CD14-positive monocyte (primary cell): ENCODE measurements around the gene PANK4. TPM values are rescaled to one million over a fixed set of nuclear protein-coding genes. Genes with fewer than 3 reads are reported as not detected.
A peak's percentile ranks its signal among the peaks of the same experiment; 100 is the strongest.

Source experiments
- DNase-seq, 3 donors: peaks; one replicate each; pipeline ENCODE4 v3.0.0-alpha.2; 2011 to 2022
- H2AFZ ChIP-seq: 2 replicates; pipeline ENCODE4 v1.6.0; 2012; ENCODE audit warnings: mild to moderate bottlenecking, low read depth, low read length, inconsistent platforms; ENCODE audit not compliant: insufficient read depth, poor library complexity, severe bottlenecking
- H3K27ac ChIP-seq, 2 donors: 1 replicate in 1 of 2; 2 replicates in 1 of 2; pipeline ENCODE4 v1.5.1; 2012 to 2013; ENCODE audit warnings: low read length in 2 of 2, control low read depth in 1 of 2, inconsistent platforms in 1 of 2, low read depth in 1 of 2, mild to moderate bottlenecking in 1 of 2
- H3K27me3 ChIP-seq, 2 donors: one replicate each; pipeline versions ENCODE4 v1.6.0 to v1.6.1; 2011 to 2013; ENCODE audit warnings: low read length in 2 of 2; ENCODE audit not compliant: control insufficient read depth in 2 of 2, insufficient read depth in 2 of 2
- H3K36me3 ChIP-seq, 2 donors: replicated peaks in 1 of 2; 1 replicate in 1 of 2; 2 replicates in 1 of 2; pipeline versions ENCODE4 v1.5.1 to v1.6.1; 2012 to 2013; ENCODE audit warnings: low read length in 2 of 2, control low read depth in 1 of 2, inconsistent platforms in 1 of 2, mild to moderate bottlenecking in 1 of 2; ENCODE audit not compliant: insufficient read depth in 2 of 2, control insufficient read depth in 1 of 2
- H3K4me1 ChIP-seq, 2 donors: 1 replicate in 1 of 2; 2 replicates in 1 of 2; pipeline versions ENCODE4 v1.5.1 to v1.6.1; 2012 to 2013; ENCODE audit warnings: low read length in 2 of 2, control low read depth in 1 of 2, inconsistent platforms in 1 of 2, mild to moderate bottlenecking in 1 of 2, moderate library complexity in 1 of 2; ENCODE audit not compliant: insufficient read depth in 2 of 2, control insufficient read depth in 1 of 2
- H3K4me2 ChIP-seq: replicated peaks from 2 replicates; pipeline ENCODE3; 2012; ENCODE audit warnings: low read length, moderate library complexity, mild to moderate bottlenecking; ENCODE audit not compliant: poor library complexity, severe bottlenecking; ENCODE audit errors: extremely low read depth
- H3K4me3 ChIP-seq, 3 experiments: fragments of 200-600 bp in 1 of 3; sonication (generic) in 1 of 3; replicated peaks in 1 of 3; 1 replicate in 2 of 3; 2 replicates in 1 of 3; pipeline ENCODE4 v1.5.1; 2011 to 2013; ENCODE audit warnings: low read length in 3 of 3, mild to moderate bottlenecking in 3 of 3, control low read depth in 2 of 3, low read depth in 2 of 3, inconsistent platforms in 1 of 3, moderate library complexity in 1 of 3
- H3K79me2 ChIP-seq: 2 replicates; pipeline ENCODE4 v1.6.0; 2012; ENCODE audit warnings: mild to moderate bottlenecking, control low read depth, inconsistent platforms, low read length, moderate library complexity; ENCODE audit not compliant: insufficient read depth
- H3K9ac ChIP-seq: 2 replicates; pipeline ENCODE4 v1.6.0; 2017; ENCODE audit warnings: low read length, mild to moderate bottlenecking; ENCODE audit not compliant: insufficient read depth, poor library complexity, severe bottlenecking
- H3K9me3 ChIP-seq, 2 donors: replicated peaks in 1 of 2; 1 replicate in 1 of 2; 2 replicates in 1 of 2; pipeline versions ENCODE4 v1.5.1 to v1.6.1; 2012 to 2013; ENCODE audit warnings: low read length in 2 of 2, control low read depth in 1 of 2; ENCODE audit not compliant: control insufficient read depth in 1 of 2, insufficient read depth in 1 of 2
- H4K20me1 ChIP-seq: 2 replicates; pipeline ENCODE4 v1.6.0; 2012; ENCODE audit warnings: mild to moderate bottlenecking, low read length, control low read depth, moderate library complexity; ENCODE audit not compliant: insufficient read depth
- H3K27ac Mint-ChIP-seq, 7 donors: one replicate each; pipeline ENCODE4 v1.8.0; 2020; ENCODE audit warnings: mild to moderate bottlenecking in 7 of 7, mixed read lengths in 7 of 7, moderate library complexity in 6 of 7, inconsistent platforms in 2 of 7
- H3K27me3 Mint-ChIP-seq, 3 donors: one replicate each; pipeline ENCODE4 v1.8.0; 2021 to 2022; ENCODE audit warnings: low read depth in 3 of 3, mild to moderate bottlenecking in 3 of 3, mixed read lengths in 3 of 3, moderate library complexity in 3 of 3, inconsistent platforms in 1 of 3
- H3K36me3 Mint-ChIP-seq, 2 donors: one replicate each; pipeline ENCODE4 v1.8.0; 2020; ENCODE audit warnings: mixed read lengths in 2 of 2, inconsistent platforms in 1 of 2, mild to moderate bottlenecking in 1 of 2
- H3K4me1 Mint-ChIP-seq: one replicate; pipeline ENCODE4 v1.8.0; 2020; ENCODE audit warnings: mild to moderate bottlenecking, mixed read lengths
- H3K4me3 Mint-ChIP-seq, 2 donors: one replicate each; pipeline ENCODE4 v1.8.0; 2020; ENCODE audit warnings: mild to moderate bottlenecking in 2 of 2, mixed read lengths in 2 of 2, moderate library complexity in 1 of 2
- H3K9me3 Mint-ChIP-seq, 7 donors: one replicate each; pipeline ENCODE4 v1.8.0; 2020 to 2022; ENCODE audit warnings: mixed read lengths in 7 of 7, mild to moderate bottlenecking in 6 of 7, moderate library complexity in 6 of 7, inconsistent platforms in 2 of 7
- WGBS: methylation state at CpG from one replicate; pipeline ENCODE4 v1.1.5; 2013; ENCODE audit warnings: missing lambda C conversion rate; ENCODE audit not compliant: insufficient coverage; 5-methylcytosine and 5-hydroxymethylcytosine counted together
- intact Hi-C, 2 donors: fragments of 100-400 bp; cut with micrococcal nuclease; formaldehyde crosslinking; loops; one replicate each; pipeline versions ENCODE4 v1.15.0 to v1.15.1; 2023
- polyA plus RNA-seq, 3 donors: library from polyadenylated mRNA; depleted of rRNA in 1 of 3; unstranded in 2 of 3; stranded (reverse) in 1 of 3; fragments of 300-500 nt in 2 of 3; fragments of >200 nt in 1 of 3; fragmentation: Illumina TruSeq in 2 of 3; gene quantifications; 1 replicate in 2 of 3; 2 replicates in 1 of 3; pipeline ENCODE4 v1.2.3, GENCODE V29; 2012 to 2021
- TF ChIP-seq, protein P1 (sequence below): fragments of 200-600 bp; IDR thresholded peaks from one replicate; pipeline ENCODE4 v1.8.0; 2022; ENCODE audit warnings: antibody characterized with exemption, mild to moderate bottlenecking

PANK4 gene
- polyA plus RNA-seq, 3 donors, result 11.9 to 30.2 (median 13.7) TPM

DNA sequence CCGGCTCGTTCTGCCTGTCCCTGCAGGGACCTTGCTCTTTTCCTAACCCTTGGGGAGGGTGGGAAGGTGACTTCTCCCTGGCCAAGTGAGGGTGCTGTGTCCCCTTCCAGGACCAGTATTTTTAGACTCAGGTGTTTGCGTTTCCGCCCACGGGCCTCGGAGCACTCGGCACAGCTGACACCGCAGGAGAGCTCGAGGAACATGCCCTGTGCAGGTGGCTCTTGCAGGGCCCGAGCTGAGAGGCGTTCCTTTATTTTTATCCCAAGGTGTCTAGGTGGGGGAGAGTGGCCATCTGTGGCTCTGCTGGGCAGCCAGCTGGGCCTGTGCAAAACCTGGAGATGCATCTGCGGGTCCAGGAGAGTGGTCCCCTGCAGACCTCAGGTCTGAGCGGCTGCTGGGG lies 34.3 kb downstream of the PANK4 start:
- Mint-ChIP-seq H3K27ac (no peak overlapping the region), H3K4me1 (no peaks in the 10 kb centered on the region), H3K9me3 (peaks cover 13 to 20% (median 16%) of the 10 kb centered on the region in 7 donors), H3K27me3 (peaks cover 1 to 8% (median 4%) of the 10 kb centered on the region in 3 donors), H3K36me3 (no peaks in the 10 kb centered on the region), H3K4me3 (no peak overlapping the region)
- Histone ChIP-seq H3K27me3 (no peaks in the 10 kb centered on the region), H3K4me3 (no peak overlapping the region), H3K9ac (no peak overlapping the region), H4K20me1 (no peaks in the 10 kb centered on the region), H3K4me1 (no peaks in the 10 kb centered on the region), H2AFZ (no peak overlapping the region), H3K4me2 (no peak overlapping the region), H3K36me3 (no peaks in the 10 kb centered on the region), H3K79me2 (no peaks in the 10 kb centered on the region), H3K27ac (no peak overlapping the region), H3K9me3 (peaks cover 11 to 22% of the 10 kb centered on the region in 2 donors)
- WGBS, result 78% methylated on average over 13 of the region's 13 CpGs
- TF ChIP-seq, protein P1, sequence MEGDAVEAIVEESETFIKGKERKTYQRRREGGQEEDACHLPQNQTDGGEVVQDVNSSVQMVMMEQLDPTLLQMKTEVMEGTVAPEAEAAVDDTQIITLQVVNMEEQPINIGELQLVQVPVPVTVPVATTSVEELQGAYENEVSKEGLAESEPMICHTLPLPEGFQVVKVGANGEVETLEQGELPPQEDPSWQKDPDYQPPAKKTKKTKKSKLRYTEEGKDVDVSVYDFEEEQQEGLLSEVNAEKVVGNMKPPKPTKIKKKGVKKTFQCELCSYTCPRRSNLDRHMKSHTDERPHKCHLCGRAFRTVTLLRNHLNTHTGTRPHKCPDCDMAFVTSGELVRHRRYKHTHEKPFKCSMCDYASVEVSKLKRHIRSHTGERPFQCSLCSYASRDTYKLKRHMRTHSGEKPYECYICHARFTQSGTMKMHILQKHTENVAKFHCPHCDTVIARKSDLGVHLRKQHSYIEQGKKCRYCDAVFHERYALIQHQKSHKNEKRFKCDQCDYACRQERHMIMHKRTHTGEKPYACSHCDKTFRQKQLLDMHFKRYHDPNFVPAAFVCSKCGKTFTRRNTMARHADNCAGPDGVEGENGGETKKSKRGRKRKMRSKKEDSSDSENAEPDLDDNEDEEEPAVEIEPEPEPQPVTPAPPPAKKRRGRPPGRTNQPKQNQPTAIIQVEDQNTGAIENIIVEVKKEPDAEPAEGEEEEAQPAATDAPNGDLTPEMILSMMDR, result no peak
- intact Hi-C loops, result no loop called here
- no peak for DNase-seq

DNA sequence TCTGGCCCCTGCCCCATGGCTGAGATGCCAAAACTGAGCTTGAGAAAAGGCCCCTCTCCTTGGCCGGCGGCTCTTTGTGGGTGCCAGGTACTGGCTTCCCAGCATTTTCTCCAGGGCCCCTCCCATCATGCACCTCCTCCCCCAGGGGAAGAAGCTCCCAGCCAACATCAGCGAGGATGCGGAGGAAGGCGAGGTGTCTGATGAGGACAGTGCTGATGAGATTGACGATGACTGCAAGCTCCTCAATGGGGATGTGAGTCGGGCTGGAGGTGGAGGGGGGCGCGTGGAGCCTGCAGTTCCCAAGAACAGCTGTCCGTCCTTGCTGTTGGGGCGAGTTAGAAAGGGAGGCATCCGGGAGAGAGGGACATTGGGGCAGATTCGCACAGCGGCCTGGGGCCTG lies 36.8 kb downstream of the PANK4 start:
- H2AFZ ChIP-seq, result no peak overlapping the region
- no peaks in the 10 kb centered on the region for H3K79me2 ChIP-seq
- H3K9me3 Mint-ChIP-seq, result peaks cover 13 to 20% (median 16%) of the 10 kb centered on the region in 7 donors
- no peak overlapping the region for H3K4me2 ChIP-seq
- 96% methylated on average over 4 of the region's 14 CpGs for WGBS
- no peak for DNase-seq
- no peak overlapping the region for H3K4me3 Mint-ChIP-seq
- no peaks in the 10 kb centered on the region for H3K4me1 Mint-ChIP-seq
- no peaks in the 10 kb centered on the region for H3K36me3 Mint-ChIP-seq
- intact Hi-C loops, result no loop called here
- TF ChIP-seq, protein P1, result no peak
- no peaks in the 10 kb centered on the region for H4K20me1 ChIP-seq
- no peaks in the 10 kb centered on the region for H3K36me3 ChIP-seq
- peaks cover 1 to 8% (median 4%) of the 10 kb centered on the region in 3 donors for H3K27me3 Mint-ChIP-seq
- H3K27ac Mint-ChIP-seq, result peak overlapping the region in 1 of 7 donors; percentile 59
- H3K27ac ChIP-seq, result no peak overlapping the region
- no peaks in the 10 kb centered on the region for H3K27me3 ChIP-seq
- H3K9me3 ChIP-seq, result peaks cover 11 to 22% of the 10 kb centered on the region in 2 donors
- H3K9ac ChIP-seq, result no peak overlapping the region
- no peaks in the 10 kb centered on the region for H3K4me1 ChIP-seq
- H3K4me3 ChIP-seq, result no peak overlapping the region
